ENCODE data around the gene RPL41. TPM values are rescaled to one million over a fixed set of nuclear protein-coding genes. Genes with fewer than 3 reads are reported as not detected.

The RPL41 gene
- total and polyA plus RNA-seq, 9 of the 15 experiments (the other 6 are each of a cell fraction or from before 2014, with no cell fraction given), result 3,403 to 11,276 (median 5,604) TPM

DNA sequence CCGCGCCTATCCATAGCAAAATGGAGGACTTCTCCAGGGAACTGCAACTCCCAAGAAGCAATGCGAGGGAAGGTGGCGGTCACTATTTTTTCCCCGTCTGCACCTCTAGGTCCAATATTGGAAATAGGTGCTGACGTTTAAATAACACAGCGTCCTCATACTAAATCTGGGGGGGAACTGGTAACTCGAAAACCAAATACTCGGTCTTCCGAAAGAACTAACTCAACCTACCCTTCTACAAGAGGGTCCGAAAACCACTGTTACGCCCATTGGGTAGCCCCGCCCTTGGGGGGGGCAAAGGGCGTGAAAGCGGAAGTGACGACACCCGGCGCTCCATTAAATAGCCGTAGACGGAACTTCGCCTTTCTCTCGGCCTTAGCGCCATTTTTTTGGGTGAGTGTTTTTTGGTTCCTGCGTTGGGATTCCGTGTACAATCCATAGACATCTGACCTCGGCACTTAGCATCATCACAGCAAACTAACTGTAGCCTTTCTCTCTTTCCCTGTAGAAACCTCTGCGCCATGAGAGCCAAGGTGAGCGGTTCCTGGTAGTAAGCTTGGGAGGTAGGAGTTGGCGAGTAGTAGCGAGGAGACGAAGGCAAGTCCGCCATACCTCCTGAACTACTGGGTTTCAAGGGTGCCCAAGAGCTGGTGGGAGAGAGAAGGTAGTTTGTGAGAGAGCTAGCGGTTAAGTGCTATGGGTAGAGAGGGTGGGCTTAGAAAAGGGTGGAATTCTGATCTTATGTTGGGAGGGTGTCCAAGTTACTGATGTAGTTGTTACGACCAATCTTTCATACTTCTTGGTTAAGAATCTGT, at the start of gene RPL41 (continued):
- 0 out of 4 replicates have a peak, but pooled peaks have one; percentile 1 to 29 for TF ChIP-seq RAD21 (CRISPR knock-in tag; conservative IDR thresholded peaks at IDR 0.05 in 1 of 2, IDR thresholded peaks at IDR 0.05 in 1 of 2)
- peak; percentile 76; the same call in 1 of the 2 replicates for TF ChIP-seq NFATC3 (IDR thresholded peaks at IDR 0.05)
- TF ChIP-seq HIVEP1 (CRISPR knock-in tag; IDR thresholded peaks at IDR 0.05), result no peak
- no peak for TF ChIP-seq ZNF217 (CRISPR knock-in tag; IDR thresholded peaks at IDR 0.05)
- peak; percentile 71; the same call in 1 of the 2 replicates for TF ChIP-seq ZC3H8 (IDR thresholded peaks at IDR 0.05)
- no peak for TF ChIP-seq SETDB1 (IDR thresholded peaks at IDR 0.05; ENCODE audit: low read length)
- TF ChIP-seq PCBP1 (IDR thresholded peaks at IDR 0.05; ENCODE audit: low read depth, low read length, poor library complexity, severe bottlenecking), result no peak
- TF ChIP-seq, protein P1, sequence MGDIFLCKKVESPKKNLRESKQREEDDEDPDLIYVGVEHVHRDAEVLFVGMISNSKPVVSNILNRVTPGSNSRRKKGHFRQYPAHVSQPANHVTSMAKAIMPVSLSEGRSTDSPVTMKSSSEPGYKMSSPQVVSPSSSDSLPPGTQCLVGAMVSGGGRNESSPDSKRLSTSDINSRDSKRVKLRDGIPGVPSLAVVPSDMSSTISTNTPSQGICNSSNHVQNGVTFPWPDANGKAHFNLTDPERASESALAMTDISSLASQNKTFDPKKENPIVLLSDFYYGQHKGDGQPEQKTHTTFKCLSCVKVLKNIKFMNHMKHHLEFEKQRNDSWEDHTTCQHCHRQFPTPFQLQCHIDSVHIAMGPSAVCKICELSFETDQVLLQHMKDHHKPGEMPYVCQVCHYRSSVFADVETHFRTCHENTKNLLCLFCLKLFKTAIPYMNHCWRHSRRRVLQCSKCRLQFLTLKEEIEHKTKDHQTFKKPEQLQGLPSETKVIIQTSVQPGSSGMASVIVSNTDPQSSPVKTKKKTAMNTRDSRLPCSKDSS (IDR thresholded peaks at IDR 0.05; ENCODE audit: low read depth, partially characterized antibody), result no peak
- peak; percentile 89 for TF ChIP-seq PHF20 (IDR thresholded peaks at IDR 0.05; ENCODE audit: partially characterized antibody)
- TF ChIP-seq RBM25 (IDR thresholded peaks at IDR 0.05; ENCODE audit: low read depth, low read length, severe bottlenecking), result no peak
- no peak for TF ChIP-seq ILK (tag; IDR thresholded peaks at IDR 0.05; ENCODE audit: borderline replicate concordance, low read depth)
- TF ChIP-seq, protein P2, sequence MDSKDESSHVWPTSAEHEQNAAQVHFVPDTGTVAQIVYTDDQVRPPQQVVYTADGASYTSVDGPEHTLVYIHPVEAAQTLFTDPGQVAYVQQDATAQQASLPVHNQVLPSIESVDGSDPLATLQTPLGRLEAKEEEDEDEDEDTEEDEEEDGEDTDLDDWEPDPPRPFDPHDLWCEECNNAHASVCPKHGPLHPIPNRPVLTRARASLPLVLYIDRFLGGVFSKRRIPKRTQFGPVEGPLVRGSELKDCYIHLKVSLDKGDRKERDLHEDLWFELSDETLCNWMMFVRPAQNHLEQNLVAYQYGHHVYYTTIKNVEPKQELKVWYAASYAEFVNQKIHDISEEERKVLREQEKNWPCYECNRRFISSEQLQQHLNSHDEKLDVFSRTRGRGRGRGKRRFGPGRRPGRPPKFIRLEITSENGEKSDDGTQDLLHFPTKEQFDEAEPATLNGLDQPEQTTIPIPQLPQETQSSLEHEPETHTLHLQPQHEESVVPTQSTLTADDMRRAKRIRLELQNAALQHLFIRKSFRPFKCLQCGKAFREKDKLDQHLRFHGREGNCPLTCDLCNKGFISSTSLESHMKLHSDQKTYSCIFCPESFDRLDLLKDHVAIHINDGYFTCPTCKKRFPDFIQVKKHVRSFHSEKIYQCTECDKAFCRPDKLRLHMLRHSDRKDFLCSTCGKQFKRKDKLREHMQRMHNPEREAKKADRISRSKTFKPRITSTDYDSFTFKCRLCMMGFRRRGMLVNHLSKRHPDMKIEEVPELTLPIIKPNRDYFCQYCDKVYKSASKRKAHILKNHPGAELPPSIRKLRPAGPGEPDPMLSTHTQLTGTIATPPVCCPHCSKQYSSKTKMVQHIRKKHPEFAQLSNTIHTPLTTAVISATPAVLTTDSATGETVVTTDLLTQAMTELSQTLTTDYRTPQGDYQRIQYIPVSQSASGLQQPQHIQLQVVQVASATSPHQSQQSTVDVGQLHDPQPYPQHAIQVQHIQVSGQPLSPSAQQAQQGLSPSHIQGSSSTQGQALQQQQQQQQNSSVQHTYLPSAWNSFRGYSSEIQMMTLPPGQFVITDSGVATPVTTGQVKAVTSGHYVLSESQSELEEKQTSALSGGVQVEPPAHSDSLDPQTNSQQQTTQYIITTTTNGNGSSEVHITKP (IDR thresholded peaks at IDR 0.05; ENCODE audit: partially characterized antibody), result peak; percentile 84
- no peak for TF ChIP-seq RFX5 (IDR thresholded peaks at IDR 0.05; ENCODE audit: low read depth, low read length)
- TF ChIP-seq KLF1 (tag; IDR thresholded peaks at IDR 0.05), result peak; percentile 87
- 0 out of 2 replicates have a peak, but pooled peaks have one; percentile 53 for TF ChIP-seq PHB2 (IDR thresholded peaks at IDR 0.05; ENCODE audit: low read depth)
- peak; percentile 75 for TF ChIP-seq E2F8 (IDR thresholded peaks at IDR 0.05; ENCODE audit: low read depth, partially characterized antibody)
- TF ChIP-seq RUNX1 (IDR thresholded peaks at IDR 0.05; ENCODE audit: low read depth), result no peak
- TF ChIP-seq CC2D1A (IDR thresholded peaks at IDR 0.05), result peak; percentile 18; the same call in 1 of the 2 replicates
- peak; percentile 63 for TF ChIP-seq SOX6 (IDR thresholded peaks at IDR 0.05)

Data from K562 (cell line).